ENCODE measurements around the gene DNPH1.

DNPH1 gene

GRCh38 chr6:43261198-43261597 is 31.9 kb upstream of the DNPH1 start:
- intact Hi-C loops (cut with DNase I; ENCODE audit: low total_unique reads): loop anchor here (10.0 kb wide), 1 partner anchor 244 kb away; no protein-coding TSS in a partner anchor
- H3K36me3 ChIP-seq: no peaks in the 10 kb centered on the region
- peaks cover 0 to 17% of the 10 kb centered on the region in 2 donors for H3K27me3 ChIP-seq
- no peak for TF ChIP-seq CTCF (IDR thresholded peaks at IDR 0.05)
- no peak overlapping the region for H3K27ac ChIP-seq
- DNase-seq: no peak
- no peaks in the 10 kb centered on the region for H3K9me3 ChIP-seq
- no peak overlapping the region for H3K4me3 ChIP-seq
- H3K4me1 ChIP-seq: no peaks in the 10 kb centered on the region

- H3K4me3 ChIP-seq: no peak overlapping the region
- no peak for TF ChIP-seq CTCF (IDR thresholded peaks at IDR 0.05)
- peaks cover 0 to 18% of the 10 kb centered on the region in 2 donors for H3K27me3 ChIP-seq
- DNase-seq: no peak
- intact Hi-C loops (cut with DNase I; ENCODE audit: low total_unique reads): loop anchor here (10.0 kb wide), 1 partner anchor 244 kb away; no protein-coding TSS in a partner anchor
- no peaks in the 10 kb centered on the region for H3K4me1 ChIP-seq
- H3K36me3 ChIP-seq: no peaks in the 10 kb centered on the region
- no peaks in the 10 kb centered on the region for H3K9me3 ChIP-seq
- no peak overlapping the region for H3K27ac ChIP-seq
Measured at GRCh38 chr6:43260791-43261190, 31.5 kb upstream of the DNPH1 start.

GRCh38 chr6:43258807-43259686 is 29.8 kb upstream of the DNPH1 start:
- no peaks in the 10 kb centered on the region for H3K36me3 ChIP-seq

GRCh38 chr6:43258180-43258579 is 28.9 kb upstream of the DNPH1 start:
- H3K27me3 ChIP-seq: peaks cover 0 to 41% of the 10 kb centered on the region in 2 donors
- no peak for DNase-seq
- H3K36me3 ChIP-seq: no peaks in the 10 kb centered on the region
- H3K4me3 ChIP-seq: no peak overlapping the region
- TF ChIP-seq CTCF (IDR thresholded peaks at IDR 0.05): no peak
- H3K4me1 ChIP-seq: no peaks in the 10 kb centered on the region
- intact Hi-C loops (cut with DNase I; ENCODE audit: low total_unique reads): no loop called here
- H3K27ac ChIP-seq: no peak overlapping the region
- H3K9me3 ChIP-seq: no peaks in the 10 kb centered on the region

More at GRCh38 chr6:43258807-43259686, 29.8 kb upstream of the DNPH1 start:
- Histone ChIP-seq H3K4me1 (no peaks in the 10 kb centered on the region), H3K4me3 (no peak overlapping the region), H3K27ac (no peak overlapping the region), H3K27me3 (peaks cover 0 to 34% of the 10 kb centered on the region in 2 donors), H3K9me3 (no peaks in the 10 kb centered on the region)
- no peak for TF ChIP-seq CTCF (IDR thresholded peaks at IDR 0.05)
- intact Hi-C loops (cut with DNase I; ENCODE audit: low total_unique reads): no loop called here
- no peak for DNase-seq

GRCh38 chr6:43257367-43258145 is 28.3 kb upstream of the DNPH1 start:
- Histone ChIP-seq H3K4me3 (no peak overlapping the region), H3K27ac (no peak overlapping the region), H3K27me3 (peaks cover 0 to 48% of the 10 kb centered on the region in 2 donors), H3K4me1 (no peaks in the 10 kb centered on the region), H3K9me3 (no peaks in the 10 kb centered on the region), H3K36me3 (no peaks in the 10 kb centered on the region)
- no peak for DNase-seq
- intact Hi-C loops (cut with DNase I; ENCODE audit: low total_unique reads): no loop called here
- TF ChIP-seq CTCF (IDR thresholded peaks at IDR 0.05): no peak

Measured in tibial artery (tissue), 4 donors.